ENCODE measurements around the gene ARHGAP15. TPM values are rescaled to one million over a fixed set of nuclear protein-coding genes. Genes with fewer than 3 reads are reported as not detected.

Gene ARHGAP15
- total RNA-seq, 2 experiments from 2014 or later = 72.1 to 98.4 TPM

DNA sequence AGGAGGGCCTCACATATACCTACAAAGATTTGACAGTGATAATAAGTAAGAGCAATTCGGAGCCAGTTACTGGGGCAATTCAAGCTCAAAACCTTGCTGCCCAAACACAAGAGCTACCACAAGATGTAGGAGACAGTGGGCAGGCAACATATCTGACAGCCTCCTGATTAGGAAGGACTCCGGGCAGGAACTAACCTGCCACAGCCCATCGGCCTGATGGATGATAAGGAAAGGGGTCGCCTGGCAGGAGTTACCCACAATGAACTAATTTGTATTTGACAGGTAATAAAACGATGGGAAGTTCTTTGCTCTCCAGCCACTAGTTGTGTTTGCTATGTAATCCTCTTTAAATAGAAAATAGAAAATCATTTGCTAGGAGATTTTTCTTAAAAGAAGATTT is 100.2 kb downstream of the ARHGAP15 start:
- H2AFZ ChIP-seq (ENCODE audit: low read length) = no peak overlapping the region
- CTCF ChIA-PET (ENCODE audit: unreplicated experiment) = interaction anchor here (0.5 kb wide), 1 partner anchor 110 kb away, joined by 3 read pairs; no protein-coding TSS in a partner anchor
- no peaks in the 10 kb centered on the region for H3K9me2 ChIP-seq (ENCODE audit: insufficient read depth, low read length)
- intact Hi-C loops (cut with micrococcal nuclease; ENCODE audit: unreplicated experiment) = no loop called here
- H3K27ac ChIP-seq (ENCODE audit: low read depth, low read length, poor library complexity, severe bottlenecking) = no peak overlapping the region
- no peaks in the 10 kb centered on the region for H3K4me1 ChIP-seq (ENCODE audit: insufficient read depth, low read length, poor library complexity, severe bottlenecking)
- peaks cover 9% of the 10 kb centered on the region; the same call in 1 of the 2 replicates for H3K9me3 ChIP-seq (ENCODE audit: low read length)
- no peaks in the 10 kb centered on the region for H4K20me1 ChIP-seq (ENCODE audit: insufficient read depth, low read length)
- TF ChIP-seq, protein P1, sequence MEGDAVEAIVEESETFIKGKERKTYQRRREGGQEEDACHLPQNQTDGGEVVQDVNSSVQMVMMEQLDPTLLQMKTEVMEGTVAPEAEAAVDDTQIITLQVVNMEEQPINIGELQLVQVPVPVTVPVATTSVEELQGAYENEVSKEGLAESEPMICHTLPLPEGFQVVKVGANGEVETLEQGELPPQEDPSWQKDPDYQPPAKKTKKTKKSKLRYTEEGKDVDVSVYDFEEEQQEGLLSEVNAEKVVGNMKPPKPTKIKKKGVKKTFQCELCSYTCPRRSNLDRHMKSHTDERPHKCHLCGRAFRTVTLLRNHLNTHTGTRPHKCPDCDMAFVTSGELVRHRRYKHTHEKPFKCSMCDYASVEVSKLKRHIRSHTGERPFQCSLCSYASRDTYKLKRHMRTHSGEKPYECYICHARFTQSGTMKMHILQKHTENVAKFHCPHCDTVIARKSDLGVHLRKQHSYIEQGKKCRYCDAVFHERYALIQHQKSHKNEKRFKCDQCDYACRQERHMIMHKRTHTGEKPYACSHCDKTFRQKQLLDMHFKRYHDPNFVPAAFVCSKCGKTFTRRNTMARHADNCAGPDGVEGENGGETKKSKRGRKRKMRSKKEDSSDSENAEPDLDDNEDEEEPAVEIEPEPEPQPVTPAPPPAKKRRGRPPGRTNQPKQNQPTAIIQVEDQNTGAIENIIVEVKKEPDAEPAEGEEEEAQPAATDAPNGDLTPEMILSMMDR (conservative IDR thresholded peaks at IDR 0.05; ENCODE audit: low read length) = no peak
- no peak for TF ChIP-seq EZH2phosphoT487 (IDR thresholded peaks at IDR 0.05; ENCODE audit: borderline replicate concordance, low read depth, low read length)
- peaks cover 49% of the 10 kb centered on the region for H3K36me3 ChIP-seq (ENCODE audit: insufficient read depth, low read length)
- BruUV-seq (replicated peaks) = no TSS peak
- no peak overlapping the region for H3K4me3 ChIP-seq (ENCODE audit: low read depth, low read length, poor library complexity, severe bottlenecking)
- POLR2A ChIA-PET = interaction anchor here (0.6 to 1.0 kb wide), 2 partner anchors 103 to 470 kb away, joined by 3 to 4 read pairs; no protein-coding TSS in a partner anchor
- no peak overlapping the region for H3K4me2 ChIP-seq (ENCODE audit: low read length)
- no peaks in the 10 kb centered on the region for H3K79me2 ChIP-seq (ENCODE audit: insufficient read depth, low read depth, low read length)
- DNase-seq (ENCODE audit: low spot score) = no peak

DNA sequence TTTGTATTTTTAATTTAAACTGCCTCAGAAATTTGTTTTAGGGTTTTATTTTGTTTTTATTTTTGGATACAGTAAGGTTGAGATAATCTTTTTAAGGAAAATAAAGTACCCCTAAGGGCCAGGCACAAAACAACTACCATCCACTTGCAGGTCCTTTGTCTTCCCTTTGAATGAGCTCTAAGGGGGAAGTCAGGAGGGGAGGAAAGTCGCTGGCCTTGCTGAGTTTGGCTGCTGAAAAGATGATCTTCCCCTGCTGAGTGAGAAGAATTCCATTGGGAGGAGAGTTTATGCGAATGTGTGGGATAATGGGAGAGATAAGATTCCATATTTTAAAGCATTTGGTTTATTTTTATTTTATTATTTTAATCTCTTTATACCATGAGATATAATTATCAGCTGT is 100.7 kb downstream of the ARHGAP15 start:
- H3K36me3 ChIP-seq (ENCODE audit: insufficient read depth, low read length) = peaks cover 52% of the 10 kb centered on the region
- H3K4me3 ChIP-seq (ENCODE audit: low read depth, low read length, poor library complexity, severe bottlenecking) = no peak overlapping the region
- H3K79me2 ChIP-seq (ENCODE audit: insufficient read depth, low read depth, low read length) = no peaks in the 10 kb centered on the region
- ChIA-PET CTCF (ENCODE audit: unreplicated experiment) (no interaction called here), POLR2A (no interaction called here)
- intact Hi-C loops (cut with micrococcal nuclease; ENCODE audit: unreplicated experiment) = no loop called here
- no peak for DNase-seq (ENCODE audit: low spot score)
- no peaks in the 10 kb centered on the region for H4K20me1 ChIP-seq (ENCODE audit: insufficient read depth, low read length)
- no peak overlapping the region for H2AFZ ChIP-seq (ENCODE audit: low read length)
- no peaks in the 10 kb centered on the region for H3K4me1 ChIP-seq (ENCODE audit: insufficient read depth, low read length, poor library complexity, severe bottlenecking)
- TF ChIP-seq, protein P1 (conservative IDR thresholded peaks at IDR 0.05; ENCODE audit: low read length) = no peak
- TF ChIP-seq EZH2phosphoT487 (IDR thresholded peaks at IDR 0.05; ENCODE audit: borderline replicate concordance, low read depth, low read length) = no peak
- H3K9me3 ChIP-seq (ENCODE audit: low read length) = peaks cover 9% of the 10 kb centered on the region; the same call in 1 of the 2 replicates
- no peak overlapping the region for H3K27ac ChIP-seq (ENCODE audit: low read depth, low read length, poor library complexity, severe bottlenecking)
- H3K4me2 ChIP-seq (ENCODE audit: low read length) = no peak overlapping the region
- BruUV-seq (replicated peaks) = no TSS peak
- no peaks in the 10 kb centered on the region for H3K9me2 ChIP-seq (ENCODE audit: insufficient read depth, low read length)

DNA sequence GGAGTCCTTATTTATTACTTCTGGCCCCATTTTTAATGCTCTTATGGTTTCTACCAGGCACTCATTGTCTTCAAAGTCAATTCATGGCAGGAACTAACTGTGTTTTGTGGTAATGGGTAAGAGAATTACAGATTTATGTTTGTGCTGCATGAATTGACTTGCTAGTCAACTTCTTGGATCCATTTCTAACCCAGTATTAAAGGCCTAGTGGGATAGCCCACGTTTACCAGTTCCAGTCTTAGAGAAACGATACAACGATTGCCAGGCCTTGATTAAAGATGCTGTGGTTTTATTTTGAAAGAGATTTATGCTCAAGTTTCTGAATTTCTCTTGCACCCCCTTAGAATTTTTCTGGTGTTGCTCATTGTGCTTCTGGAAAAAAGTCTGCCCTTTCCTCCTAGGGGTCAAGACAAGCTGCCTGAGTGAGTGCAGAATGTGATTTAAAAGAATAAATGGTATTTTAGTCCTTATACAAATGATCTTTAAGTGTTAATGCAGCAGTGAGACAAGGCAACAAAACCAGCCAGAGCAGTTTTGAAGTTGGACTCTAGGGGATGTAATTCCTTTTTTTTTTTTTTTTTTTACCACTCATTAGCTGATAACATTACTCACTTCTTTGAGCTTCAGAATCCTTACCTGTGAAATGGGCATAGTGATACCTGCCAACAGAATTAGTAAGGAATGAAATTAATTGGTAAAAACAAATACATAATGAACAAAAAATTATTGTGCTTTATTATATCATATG is 101.5 kb downstream of the ARHGAP15 start:
- Histone ChIP-seq H3K9me2 (ENCODE audit: insufficient read depth, low read length) (no peaks in the 10 kb centered on the region), H3K9me3 (ENCODE audit: low read length) (peaks cover 9% of the 10 kb centered on the region; the same call in 1 of the 2 replicates), H4K20me1 (ENCODE audit: insufficient read depth, low read length) (no peaks in the 10 kb centered on the region), H3K27ac (ENCODE audit: low read depth, low read length, poor library complexity, severe bottlenecking) (no peak overlapping the region), H3K4me2 (ENCODE audit: low read length) (no peak overlapping the region), H2AFZ (ENCODE audit: low read length) (no peak overlapping the region), H3K79me2 (ENCODE audit: insufficient read depth, low read depth, low read length) (no peaks in the 10 kb centered on the region), H3K4me1 (ENCODE audit: insufficient read depth, low read length, poor library complexity, severe bottlenecking) (no peaks in the 10 kb centered on the region), H3K36me3 (ENCODE audit: insufficient read depth, low read length) (peaks cover 59% of the 10 kb centered on the region), H3K4me3 (ENCODE audit: low read depth, low read length, poor library complexity, severe bottlenecking) (no peak overlapping the region)
- no peak for TF ChIP-seq EZH2phosphoT487 (IDR thresholded peaks at IDR 0.05; ENCODE audit: borderline replicate concordance, low read depth, low read length)
- TF ChIP-seq, protein P1 (conservative IDR thresholded peaks at IDR 0.05; ENCODE audit: low read length) = no peak
- DNase-seq (ENCODE audit: low spot score) = no peak
- POLR2A ChIA-PET = interaction anchor here (0.6 kb wide), 2 partner anchors 82 to 1029 kb away, joined by 3 to 4 read pairs; no protein-coding TSS in a partner anchor
- intact Hi-C loops (cut with micrococcal nuclease; ENCODE audit: unreplicated experiment) = no loop called here
- CTCF ChIA-PET (ENCODE audit: unreplicated experiment) = no interaction called here
- no TSS peak for BruUV-seq (replicated peaks)

Measured in OCI-LY7 (cell line).